GM18868 (cell line): Measurements from ENCODE around the gene ESR1.

ENCODE experiments used
- ATAC-seq: cut with Tn5 transposase; IDR thresholded peaks from one replicate; pipeline ENCODE4 v1.9.1; 2021; ENCODE audit warnings: mild to moderate bottlenecking, moderate library complexity; ENCODE audit not compliant: unreplicated experiment

Gene ESR1

GRCh38 chr6:152091201-152091600 lies 283.7 kb downstream of the ESR1 start:
- ATAC-seq: no peak

GRCh38 chr6:152091851-152092341 lies 284.4 kb downstream of the ESR1 start:
- ATAC-seq: no peak

- ATAC-seq: no peak
These were observed 286.2 kb downstream of the ESR1 start for GRCh38 chr6:152093711-152094110.

GRCh38 chr6:152094276-152094675 lies 286.8 kb downstream of the ESR1 start:
- ATAC-seq: no peak

GRCh38 chr6:152094992-152095592 lies 287.6 kb downstream of the ESR1 start:
- ATAC-seq: no peak

- ATAC-seq: no peak
These were observed 289.5 kb downstream of the ESR1 start for GRCh38 chr6:152096863-152097496.

GRCh38 chr6:152098683-152099082 lies 291.2 kb downstream of the ESR1 start:
- no peak for ATAC-seq

GRCh38 chr6:152099446-152100182 lies 292.1 kb downstream of the ESR1 start:
- ATAC-seq: no peak

GRCh38 chr6:152100183-152100618 lies 292.7 kb downstream of the ESR1 start:
- ATAC-seq: no peak

GRCh38 chr6:152107973-152108372 lies 300.5 kb downstream of the ESR1 start:
- no peak for ATAC-seq

GRCh38 chr6:152110886-152111820 lies 303.7 kb downstream of the ESR1 start:
- no peak for ATAC-seq

- ATAC-seq: peak; percentile 68
These were observed 305.2 kb downstream of the ESR1 start for GRCh38 chr6:152112491-152113261.

- ATAC-seq: peak; percentile 80
These were observed 310.0 kb downstream of the ESR1 start for GRCh38 chr6:152117156-152118133.

- no peak for ATAC-seq
These were observed 310.7 kb downstream of the ESR1 start for GRCh38 chr6:152118224-152118623.

- ATAC-seq: no peak
These were observed 311.2 kb downstream of the ESR1 start for GRCh38 chr6:152118678-152119077.

GRCh38 chr6:152119831-152120230 lies 312.3 kb downstream of the ESR1 start:
- ATAC-seq: no peak

GRCh38 chr6:152121910-152122309 lies 314.4 kb downstream of the ESR1 start:
- ATAC-seq: no peak

GRCh38 chr6:152122434-152122833 lies 315.0 kb downstream of the ESR1 start:
- no peak for ATAC-seq

GRCh38 chr6:152123076-152123475 lies 315.6 kb downstream of the ESR1 start:
- ATAC-seq: no peak
